Right lobe of liver (tissue), 6 donors: ENCODE data around the gene LMNTD2. TPM values are rescaled to one million over a fixed set of nuclear protein-coding genes. Genes with fewer than 3 reads are reported as not detected.

ENCODE experiments used
- ATAC-seq, 4 donors: fragments of 200-7000 bp; cut with Tn5 transposase; one replicate each; pipeline ENCODE4 v1.9.1; 2020; ENCODE audit warnings: mild to moderate bottlenecking in 4 of 4, moderate library complexity in 4 of 4
- DNase-seq, 3 donors: peaks; one replicate each; pipeline ENCODE4 v3.0.0-alpha.2; 2020
- H3K27ac ChIP-seq, 3 donors: fragments of 200-600 bp; one replicate each; pipeline ENCODE4 v1.8.0; 2022
- H3K27me3 ChIP-seq, 2 donors: fragments of 200-600 bp; one replicate each; pipeline ENCODE4 v1.8.0; 2022
- H3K36me3 ChIP-seq, 4 donors: fragments of 200-600 bp; sonication (generic) in 1 of 4; one replicate each; pipeline versions ENCODE4 v1.5.1 to v1.8.0; 2017 to 2022; ENCODE audit warnings: control low read depth in 1 of 4
- H3K4me1 ChIP-seq, 4 donors: fragments of 200-600 bp; sonication (generic) in 1 of 4; one replicate each; pipeline versions ENCODE4 v1.5.1 to v1.8.0; 2017 to 2022; ENCODE audit warnings: control low read depth in 1 of 4
- H3K4me3 ChIP-seq, 3 donors: fragments of 200-600 bp; one replicate each; pipeline ENCODE4 v1.8.0; 2022
- H3K9me3 ChIP-seq, 4 donors: fragments of 200-600 bp; sonication (generic) in 1 of 4; one replicate each; pipeline versions ENCODE4 v1.5.1 to v1.8.0; 2017 to 2022; ENCODE audit warnings: control low read depth in 1 of 4
- POLR2A ChIP-seq: fragments of 450-650 bp; IDR thresholded peaks from one replicate; pipeline ENCODE4 v1.6.1; 2017; ENCODE audit warnings: antibody characterized with exemption, mild to moderate bottlenecking
- WGBS: methylation state at CpG from one replicate; pipeline ENCODE4 v1.1.6; 2018; ENCODE audit warnings: low coverage, low lambda C conversion rate; ENCODE audit not compliant: insufficient coverage; ENCODE audit errors: missing lambda C conversion rate; 5-methylcytosine and 5-hydroxymethylcytosine counted together
- intact Hi-C, 2 donors: fragments of 100-400 bp; cut with DNase I; formaldehyde crosslinking; loops; one replicate each; pipeline versions ENCODE4 v1.11.2 to v1.14.1; 2022
- microRNA counts: library from miRNA; unstranded; fragments of <30 nt; microRNA quantifications from one replicate; lab custom pipeline; 2016
- microRNA-seq, 2 donors: library from miRNA; unstranded; fragments of <30 nt; microRNA quantifications; one replicate each; pipeline ENCODE4, GENCODE V29; 2019 to 2020
- small RNA-seq, 2 experiments: library from RNA; depleted of rRNA; stranded (forward); fragments of <200 nt; gene quantifications; one replicate each; pipeline ENCODE3, GENCODE V24; 2016
- total RNA-seq, 6 experiments: library from RNA; depleted of rRNA in 2 of 6; stranded (reverse); fragments of >200 nt in 2 of 6; fragmentation: NEBNext Ultra II Directional in 3 of 6; extraction: Animal tissue kit (Norgen Biotek cat#: 25700) in 3 of 6; gene quantifications; one replicate each; pipeline versions ENCODE4 v1.1.0 to v1.2.4, GENCODE V29; 2016 to 2023
- TF ChIP-seq, protein P1 (sequence below), 4 donors: fragments of 200-600 bp in 3 of 4; fragments of 450-650 bp in 1 of 4; IDR thresholded peaks; one replicate each; pipeline versions ENCODE4 v1.5.1 to v1.8.0; 2016 to 2022; ENCODE audit warnings: antibody characterized with exemption in 4 of 4, mild to moderate bottlenecking in 2 of 4
- donor health status: DM: no; HTN: yes; CAD: no.
- donor health status: DM: no; HTN: no; CAD: no.
- donor health status: DM: no; HTN: no; CAD: no.
- donor health status: DM: no; HTN: yes; CAD: no.
- donor health status: DM: no; HTN: yes; CAD: no.

Gene LMNTD2
- total RNA-seq, 6 experiments from 2014 or later: 4.7 to 14.7 (median 7.9) TPM

DNA sequence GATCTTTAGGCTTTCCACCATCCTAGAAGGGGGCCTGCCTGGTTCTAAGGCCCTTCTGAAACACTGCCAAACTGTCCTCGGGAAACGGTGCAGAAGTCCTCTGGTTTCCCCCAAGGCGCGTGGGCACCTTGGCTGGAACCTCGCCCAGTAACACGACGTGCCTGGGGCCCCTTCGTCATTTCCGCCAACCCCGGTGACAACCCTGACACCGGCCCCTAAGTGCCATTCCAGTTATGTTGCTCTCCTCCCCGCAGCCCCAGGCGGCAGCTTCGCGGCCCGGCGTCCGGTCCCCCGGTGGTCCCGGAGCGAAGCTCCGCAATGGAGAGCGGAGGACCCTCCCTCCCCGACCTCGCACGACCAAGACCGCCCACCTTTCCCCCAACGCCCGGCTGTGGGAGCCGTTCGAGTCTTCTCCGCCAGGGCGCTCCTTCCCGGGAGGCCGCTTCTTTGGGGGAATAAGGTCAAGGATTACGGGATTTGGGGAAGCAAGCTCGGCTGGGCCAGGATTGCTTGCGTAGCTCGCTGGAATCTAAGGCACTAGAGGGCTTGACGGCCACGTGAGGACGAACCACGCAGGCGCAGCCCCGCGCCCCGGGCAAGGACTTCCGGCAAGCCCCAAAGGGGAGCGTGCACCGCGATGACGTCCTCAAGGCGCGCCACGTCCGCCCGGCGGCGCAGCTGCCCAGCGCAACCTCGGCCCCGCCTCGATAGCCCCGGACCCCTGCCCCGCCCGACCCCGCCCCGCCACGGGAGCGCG is 54.1 kb downstream of the LMNTD2 start:
- peak; percentile 90 for TF ChIP-seq POLR2A
- TF ChIP-seq, protein P1, sequence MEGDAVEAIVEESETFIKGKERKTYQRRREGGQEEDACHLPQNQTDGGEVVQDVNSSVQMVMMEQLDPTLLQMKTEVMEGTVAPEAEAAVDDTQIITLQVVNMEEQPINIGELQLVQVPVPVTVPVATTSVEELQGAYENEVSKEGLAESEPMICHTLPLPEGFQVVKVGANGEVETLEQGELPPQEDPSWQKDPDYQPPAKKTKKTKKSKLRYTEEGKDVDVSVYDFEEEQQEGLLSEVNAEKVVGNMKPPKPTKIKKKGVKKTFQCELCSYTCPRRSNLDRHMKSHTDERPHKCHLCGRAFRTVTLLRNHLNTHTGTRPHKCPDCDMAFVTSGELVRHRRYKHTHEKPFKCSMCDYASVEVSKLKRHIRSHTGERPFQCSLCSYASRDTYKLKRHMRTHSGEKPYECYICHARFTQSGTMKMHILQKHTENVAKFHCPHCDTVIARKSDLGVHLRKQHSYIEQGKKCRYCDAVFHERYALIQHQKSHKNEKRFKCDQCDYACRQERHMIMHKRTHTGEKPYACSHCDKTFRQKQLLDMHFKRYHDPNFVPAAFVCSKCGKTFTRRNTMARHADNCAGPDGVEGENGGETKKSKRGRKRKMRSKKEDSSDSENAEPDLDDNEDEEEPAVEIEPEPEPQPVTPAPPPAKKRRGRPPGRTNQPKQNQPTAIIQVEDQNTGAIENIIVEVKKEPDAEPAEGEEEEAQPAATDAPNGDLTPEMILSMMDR (IDR thresholded peaks at IDR 0.05): peak in 1 of 4 donors; percentile 17
- ATAC-seq (peak; percentile 80 to 87 (median 84)), DNase-seq (peak; percentile 99)
- no peaks in the 10 kb centered on the region for H3K27me3 ChIP-seq
- peaks cover 0 to 21% (median 8%) of the 10 kb centered on the region in 4 donors for H3K4me1 ChIP-seq
- peak overlapping the region; percentile 85 to 100 (median 88) for H3K4me3 ChIP-seq
- intact Hi-C loops: no loop called here
- peak overlapping the region; percentile 96 to 100 (median 98) for H3K27ac ChIP-seq
- WGBS: 2% methylated on average over 22 of the region's 71 CpGs
- H3K9me3 ChIP-seq: no peaks in the 10 kb centered on the region
- peaks cover 0 to 3% (median 1%) of the 10 kb centered on the region in 4 donors for H3K36me3 ChIP-seq

DNA sequence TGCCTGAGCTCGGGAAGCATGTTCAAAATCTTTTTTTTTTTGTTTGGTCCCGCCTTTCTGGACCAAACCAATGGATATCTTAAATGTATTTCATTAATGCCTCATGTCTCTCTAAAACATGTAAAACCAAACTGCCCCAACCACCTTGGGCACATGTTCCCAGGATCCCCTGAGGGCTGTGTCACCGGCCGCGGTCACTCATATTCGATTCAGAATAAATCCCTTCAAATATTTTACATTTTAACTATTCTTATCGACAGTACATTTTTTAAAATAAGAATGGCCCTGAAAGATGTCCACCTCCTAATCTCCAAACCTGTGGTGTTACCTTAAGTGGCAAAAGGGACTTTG is 55.6 kb downstream of the LMNTD2 start:
- DNase-seq (no peak), ATAC-seq (no peak)
- Histone ChIP-seq H3K36me3 (peaks cover 6 to 16% (median 12%) of the 10 kb centered on the region in 4 donors), H3K9me3 (no peaks in the 10 kb centered on the region), H3K27me3 (no peaks in the 10 kb centered on the region), H3K4me1 (peaks cover 0 to 21% (median 8%) of the 10 kb centered on the region in 4 donors), H3K4me3 (peak overlapping the region in 1 of 3 donors; percentile 35), H3K27ac (no peak overlapping the region)
- intact Hi-C loops: no loop called here
- 65% methylated on average over 7 of the region's 7 CpGs for WGBS
- TF ChIP-seq, protein P1 (IDR thresholded peaks at IDR 0.05): no peak
- TF ChIP-seq POLR2A: no peak

MicroRNA genes within 50 kb of the gene (microRNA counts, 767-probe panel; counts per million panel counts)
- 237 counts per million for microRNA hsa-miR-210 (lab: Ali Mortazavi, UCI)

Small RNA genes lying within 50 kb of the gene (microRNA-seq; reads per million reads assigned to microRNA genes)
- gene MIR210: 252 to 336 reads per million in 2 donors

Small RNA genes lying within 50 kb of the gene (small RNA-seq; reads per million reads assigned to genes)
- 16.2 to 16.4 reads per million in 2 experiments for gene MIR210

Other genes with a start within 250 kb of the LMNTD2 start
- gene IFITM1, start 246.7 kb downstream of the LMNTD2 start, total RNA-seq: 100 to 1,000 TPM in 2 of 6 experiments, 10 to 100 TPM in 4; 15.7 to 159 (median 72.5) TPM
- 1,000 to 10,000 TPM in 1 of 6 experiments, 100 to 1,000 TPM in 5; 445 to 1,124 (median 694) TPM for gene IFITM3, start 239.9 kb downstream of the LMNTD2 start, total RNA-seq
- under 1 TPM in 2 of 6 experiments, not detected in 4; 0.05 to 0.07 TPM for gene B4GALNT4, start 191.2 kb downstream of the LMNTD2 start, total RNA-seq
- gene PKP3, start 166.5 kb downstream of the LMNTD2 start, total RNA-seq: 1 to 10 TPM in 1 of 6 experiments, under 1 TPM in 2, not detected in 3; 0.43 to 1.5 (median 0.47) TPM
- 100 to 1,000 TPM in 2 of 6 experiments, 10 to 100 TPM in 4; 48.2 to 133 (median 66.3) TPM for gene SIGIRR, start 145.7 kb downstream of the LMNTD2 start, total RNA-seq
- 1 to 10 TPM in 1 of 6 experiments, under 1 TPM in 4, not detected in 1; 0.09 to 1.0 (median 0.28) TPM for gene ANO9, start 118.7 kb downstream of the LMNTD2 start, total RNA-seq
- 10 to 100 TPM in 4 of 6 experiments, 1 to 10 TPM in 2; 8.4 to 21.9 (median 11.4) TPM for gene PTDSS2, start 110.5 kb downstream of the LMNTD2 start, total RNA-seq
- 100 to 1,000 TPM in 2 of 6 experiments, 10 to 100 TPM in 4; 66.4 to 135 (median 76.2) TPM for gene RNH1, start 53.5 kb downstream of the LMNTD2 start, total RNA-seq
- gene HRAS, start 25.2 kb downstream of the LMNTD2 start, total RNA-seq: 10 to 100 TPM in 5 of 6 experiments, 1 to 10 TPM in 1; 7.6 to 20.9 (median 14.8) TPM
- gene LRRC56, start 23.2 kb downstream of the LMNTD2 start, total RNA-seq: 1 to 10 TPM in 1 of 6 experiments, under 1 TPM in 4, not detected in 1; 0.12 to 1.1 (median 0.71) TPM
- gene RASSF7, start 232 bp upstream of the LMNTD2 start, total RNA-seq: 10 to 100 TPM; 20.5 to 61.1 (median 39.5) TPM
- 10 to 100 TPM; 15.4 to 21.9 (median 20.3) TPM for gene PHRF1, start 15.7 kb upstream of the LMNTD2 start, total RNA-seq
- gene IRF7, start 55.2 kb upstream of the LMNTD2 start, total RNA-seq: 10 to 100 TPM; 27.3 to 72.8 (median 47.7) TPM
- gene CDHR5, start 64.2 kb upstream of the LMNTD2 start, total RNA-seq: 100 to 1,000 TPM in 2 of 6 experiments, 10 to 100 TPM in 4; 59.4 to 162 (median 80.7) TPM
- not detected for gene SCT, start 66.4 kb upstream of the LMNTD2 start, total RNA-seq
- gene DRD4, start 76.5 kb upstream of the LMNTD2 start, total RNA-seq: under 1 TPM in 4 of 6 experiments, not detected in 2; 0.31 to 0.90 (median 0.41) TPM
- gene DEAF1, start 134.5 kb upstream of the LMNTD2 start, total RNA-seq: 10 to 100 TPM; 11.3 to 17.9 (median 14.0) TPM
- 10 to 100 TPM in 3 of 6 experiments, 1 to 10 TPM in 3; 6.9 to 15.5 (median 10.5) TPM for gene TMEM80, start 135.1 kb upstream of the LMNTD2 start, total RNA-seq
- gene EPS8L2, start 145.5 kb upstream of the LMNTD2 start, total RNA-seq: 100 to 1,000 TPM in 5 of 6 experiments, 10 to 100 TPM in 1; 95.8 to 184 (median 120) TPM
- gene TALDO1, start 186.7 kb upstream of the LMNTD2 start, total RNA-seq: 100 to 1,000 TPM; 102 to 184 (median 150) TPM
- gene GATD1, start 216.7 kb upstream of the LMNTD2 start, total RNA-seq: 10 to 100 TPM; 15.8 to 31.9 (median 27.7) TPM
- gene CEND1, start 229.4 kb upstream of the LMNTD2 start, total RNA-seq: not detected
- gene SLC25A22, start 237.5 kb upstream of the LMNTD2 start, total RNA-seq: 10 to 100 TPM; 20.6 to 40.2 (median 29.9) TPM
- 10 to 100 TPM in 2 of 6 experiments, 1 to 10 TPM in 4; 6.5 to 11.8 (median 9.8) TPM for gene PIDD1, start 244.5 kb upstream of the LMNTD2 start, total RNA-seq
- gene RPLP2, start 249.2 kb upstream of the LMNTD2 start, total RNA-seq: 100 to 1,000 TPM; 212 to 574 (median 457) TPM